Activated CD8-positive, alpha-beta memory T cell treated with anti-CD3 and anti-CD28 coated beads, Interleukin-2, amount 50 U/mL, for 4 hours (primary cell): ENCODE results near the gene TAS1R1.

Source experiments
- DNase-seq: peaks from one replicate; pipeline ENCODE4 v3.0.0-alpha.2; 2020

TAS1R1 gene

GRCh38 chr1:6554907-6555778 lies at the start of gene TAS1R1:
TAS1R1 (plus strand) TSS chr1:6555307; CDS start chr1:6555374, 67 bp downstream.
- DNase-seq = no peak

DNA sequence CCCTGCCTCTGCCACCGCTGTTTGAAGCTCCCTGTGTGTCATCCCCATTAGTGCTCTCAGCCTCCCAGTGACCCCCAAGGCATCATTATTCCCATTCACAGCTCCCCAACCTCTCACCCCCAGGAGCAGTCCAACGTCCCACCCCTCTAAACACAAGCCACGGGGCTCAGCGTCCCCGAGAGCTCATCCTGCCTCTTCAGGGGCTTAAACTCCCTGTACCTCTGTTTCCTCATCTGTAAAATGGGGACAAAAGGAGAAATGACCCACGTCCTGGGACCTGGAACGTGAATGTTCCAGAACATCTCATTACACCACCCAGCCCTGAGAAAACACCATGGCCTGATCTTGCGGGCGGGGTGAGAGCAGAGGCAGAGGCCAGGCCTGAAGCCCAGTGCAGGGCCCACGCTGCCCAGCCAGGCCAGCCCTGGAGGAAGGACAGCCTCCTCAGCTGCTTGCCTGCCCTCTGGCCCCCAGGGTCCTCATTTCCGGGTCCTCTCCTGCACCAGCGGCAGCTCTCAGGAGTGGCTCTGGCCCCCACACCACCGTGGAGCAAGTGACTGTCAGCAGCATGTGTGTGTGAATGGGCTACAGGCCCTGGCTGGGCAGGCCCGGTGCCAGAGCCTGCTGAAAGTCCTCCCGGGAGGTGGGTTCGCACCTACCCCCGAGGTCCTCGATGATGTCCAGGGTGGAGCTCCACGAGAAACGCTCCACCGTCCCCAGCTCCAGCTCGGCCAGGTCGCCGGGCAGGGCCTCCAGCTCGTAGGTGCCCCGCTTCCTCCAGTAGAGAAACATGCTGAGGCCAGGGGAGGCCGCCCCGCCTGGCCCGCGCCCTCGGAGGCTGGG lies 49.5 kb upstream of the TAS1R1 start:
- no peak for DNase-seq

DNA sequence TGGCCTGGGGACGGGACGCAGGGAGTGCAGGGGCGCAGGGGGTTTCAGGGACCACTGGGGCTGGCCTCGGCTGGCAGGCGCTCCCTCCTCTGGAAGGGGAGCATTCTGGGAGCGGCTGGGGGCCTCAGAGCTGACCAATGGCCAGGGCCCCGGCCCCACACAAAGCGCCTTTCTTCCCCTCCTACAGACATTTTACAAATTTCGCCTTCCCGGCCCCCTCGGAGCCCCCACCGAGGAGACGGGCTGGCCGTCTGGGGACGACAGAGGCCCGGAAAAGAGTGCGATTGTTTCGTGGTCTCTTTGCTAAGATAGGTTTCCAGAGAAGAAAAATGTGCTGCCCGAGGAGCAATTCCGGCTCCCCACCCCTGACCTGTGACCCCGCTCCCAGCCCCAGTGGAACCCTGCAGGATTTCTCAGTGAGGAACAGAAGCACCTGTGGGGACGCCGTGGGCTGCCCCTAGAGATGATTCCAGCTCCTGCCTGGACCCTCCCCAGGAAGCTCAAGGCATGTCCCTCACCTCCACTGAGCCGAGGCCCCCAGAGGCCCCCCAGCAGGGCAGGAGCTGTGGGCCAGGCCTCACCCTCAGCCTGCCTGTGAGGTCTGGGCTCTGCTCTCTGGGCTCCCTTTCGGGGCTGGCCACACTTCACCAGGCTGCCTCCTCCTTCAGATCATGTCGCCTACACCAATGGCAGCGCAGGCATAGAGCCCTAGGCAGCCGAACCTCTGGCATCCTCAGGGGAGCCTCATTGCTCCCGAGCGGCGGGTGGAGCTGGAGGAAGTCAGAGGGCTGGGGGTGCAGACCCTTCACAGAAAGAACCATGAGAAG lies 48.7 kb upstream of the TAS1R1 start:
- no peak for DNase-seq

DNA sequence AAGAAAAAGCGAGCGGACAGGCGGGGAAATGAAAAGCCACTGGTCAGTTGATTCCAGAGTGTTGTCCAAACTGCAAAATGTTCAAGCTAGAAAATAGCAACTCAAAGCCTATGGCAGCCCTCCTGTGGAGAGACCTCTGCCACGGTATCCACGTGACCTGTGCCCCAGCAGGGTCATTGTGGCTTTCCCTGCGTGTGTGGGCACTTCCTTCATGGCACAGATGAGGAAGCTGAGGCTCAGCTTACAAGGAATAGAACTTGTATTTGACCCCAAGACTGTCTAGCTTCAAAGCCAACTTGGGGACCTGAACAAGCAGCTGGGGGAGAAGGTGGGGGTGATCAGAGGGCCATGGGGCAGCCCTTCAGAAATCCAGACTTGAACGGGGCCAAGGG lies 48.1 kb upstream of the TAS1R1 start:
- no peak for DNase-seq

DNA sequence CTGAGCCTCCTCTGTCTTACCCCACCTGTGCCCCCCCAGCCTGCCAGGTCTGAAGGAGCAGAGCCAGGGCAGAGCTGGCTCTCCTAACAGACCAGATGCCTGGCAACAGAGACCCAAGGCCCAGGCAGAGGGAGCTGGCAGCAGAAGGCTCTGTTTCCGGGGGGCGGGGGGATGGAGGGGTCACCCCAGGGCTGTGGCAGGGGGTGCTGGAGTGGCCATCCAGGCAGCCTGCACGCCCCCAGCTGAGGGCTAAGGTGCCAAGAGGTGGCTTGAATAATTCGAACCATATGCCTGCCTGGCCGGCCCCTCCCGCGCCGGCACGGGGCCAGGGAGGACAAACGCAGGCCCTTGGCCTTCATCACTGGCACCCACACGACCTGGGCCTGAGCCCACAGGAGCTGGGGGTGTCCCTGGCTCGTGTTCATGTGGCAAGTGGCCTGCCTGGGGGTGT lies 47.6 kb upstream of the TAS1R1 start:
- no peak for DNase-seq

DNA sequence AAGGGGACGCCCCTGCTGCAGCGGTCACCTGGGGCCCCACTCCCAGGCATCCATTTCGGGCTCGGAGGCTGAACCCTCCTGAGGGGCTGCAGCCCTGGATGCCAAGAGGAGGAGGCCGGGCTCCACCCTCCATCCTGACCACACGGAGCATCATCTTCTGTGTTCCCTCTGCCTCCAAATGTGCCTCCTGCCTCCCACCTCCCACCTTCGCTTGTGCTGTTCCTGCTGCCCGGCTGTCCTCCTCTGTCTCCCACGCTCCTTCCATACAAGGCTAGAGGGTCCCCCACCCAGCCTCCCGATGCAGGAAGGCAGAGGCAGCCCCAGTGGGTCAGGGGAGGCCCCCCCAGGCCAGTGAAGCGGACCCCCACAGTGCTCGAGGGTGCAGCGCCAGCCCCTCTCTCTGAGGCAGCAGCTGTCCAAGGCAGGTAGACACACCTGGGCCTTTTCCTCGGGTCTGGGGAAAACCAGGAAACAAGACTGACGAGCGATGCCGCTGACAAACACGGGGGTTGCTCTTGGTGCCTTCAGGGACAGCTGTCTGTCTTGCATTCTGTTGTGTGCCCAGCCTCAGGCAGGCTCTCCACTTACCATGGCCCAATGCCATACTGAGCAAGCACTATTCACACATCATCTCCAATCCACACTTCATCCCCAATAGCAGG lies 46.8 kb upstream of the TAS1R1 start:
- DNase-seq = no peak

GRCh38 chr1:6508816-6509189 lies 46.3 kb upstream of the TAS1R1 start:
- no peak for DNase-seq

GRCh38 chr1:6509220-6509918 lies 45.7 kb upstream of the TAS1R1 start:
- no peak for DNase-seq

DNA sequence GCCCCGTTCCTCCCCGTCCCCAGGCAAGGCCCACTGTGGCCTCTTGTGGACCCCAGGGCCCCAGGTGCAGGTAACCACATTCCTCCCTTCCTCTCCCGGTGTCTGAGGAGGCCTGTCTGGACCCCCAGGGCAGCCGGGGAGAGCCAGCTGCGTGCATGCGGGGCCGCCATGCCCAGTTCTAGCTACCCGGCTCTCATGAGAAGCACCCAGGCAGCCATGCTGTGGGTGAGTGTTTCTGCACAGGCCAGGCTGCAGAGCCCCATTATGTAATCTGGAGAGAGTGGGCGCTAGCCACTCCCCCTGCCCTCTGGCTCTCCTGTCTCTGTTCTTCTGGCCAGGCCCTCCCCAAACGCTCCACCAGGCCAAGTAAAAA lies 45.2 kb upstream of the TAS1R1 start:
- DNase-seq = no peak

DNA sequence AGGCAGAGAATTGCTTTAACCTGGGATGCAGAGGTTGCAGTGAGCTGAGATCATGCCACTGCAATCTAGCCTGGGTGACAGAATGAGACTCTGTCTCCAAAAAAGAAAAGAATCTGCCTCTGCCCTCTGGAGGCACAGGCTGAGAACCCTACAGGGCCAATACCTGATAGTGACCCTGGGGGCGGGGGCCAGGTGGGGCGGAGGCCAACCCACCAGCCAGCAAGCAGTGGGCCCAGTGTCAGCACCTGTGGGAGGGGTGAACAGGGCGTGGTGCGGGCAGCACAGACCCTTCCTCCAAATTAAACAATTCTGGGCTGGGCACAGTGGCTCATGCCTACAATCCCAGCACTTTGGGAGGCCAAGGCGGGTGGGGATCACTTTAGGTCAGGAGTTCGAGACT lies 44.6 kb upstream of the TAS1R1 start:
- no peak for DNase-seq

GRCh38 chr1:6511056-6511455 lies 44.1 kb upstream of the TAS1R1 start:
- DNase-seq = no peak

GRCh38 chr1:6511561-6512244 lies 43.4 kb upstream of the TAS1R1 start:
- DNase-seq = no peak

DNA sequence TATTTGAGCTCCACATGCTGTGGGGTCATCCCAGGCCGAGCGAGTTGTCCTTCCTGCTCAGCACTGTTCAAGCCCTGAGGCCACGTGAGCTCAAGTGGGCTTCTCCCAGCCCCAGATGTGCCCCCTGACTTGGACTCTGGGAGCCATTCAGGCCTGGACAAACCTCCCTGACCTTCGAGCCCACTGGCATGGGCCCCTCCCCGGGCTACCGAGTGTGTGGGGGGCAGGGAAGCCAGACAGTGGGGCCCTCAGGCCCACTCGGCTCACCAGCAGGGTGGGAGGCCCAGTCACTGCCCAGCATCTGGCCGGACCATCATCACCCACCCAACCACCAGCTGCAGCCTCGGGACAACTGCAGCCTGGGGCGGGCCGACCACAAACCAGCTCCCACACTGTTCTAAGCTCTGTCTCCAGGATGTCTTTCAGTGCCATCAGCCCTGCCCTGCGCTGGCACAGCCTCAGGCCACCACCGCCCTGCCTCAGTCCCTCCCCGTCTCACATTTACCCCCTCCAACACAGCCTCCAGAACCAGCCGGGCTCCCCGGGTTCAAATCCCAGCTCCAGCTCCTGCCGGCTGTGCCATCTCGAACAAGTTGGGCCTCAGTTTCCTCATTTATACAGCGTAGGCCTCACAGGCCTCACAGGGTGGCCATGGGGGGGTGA lies 42.7 kb upstream of the TAS1R1 start:
- no peak for DNase-seq

GRCh38 chr1:6512908-6513280 lies 42.2 kb upstream of the TAS1R1 start:
- no peak for DNase-seq

DNA sequence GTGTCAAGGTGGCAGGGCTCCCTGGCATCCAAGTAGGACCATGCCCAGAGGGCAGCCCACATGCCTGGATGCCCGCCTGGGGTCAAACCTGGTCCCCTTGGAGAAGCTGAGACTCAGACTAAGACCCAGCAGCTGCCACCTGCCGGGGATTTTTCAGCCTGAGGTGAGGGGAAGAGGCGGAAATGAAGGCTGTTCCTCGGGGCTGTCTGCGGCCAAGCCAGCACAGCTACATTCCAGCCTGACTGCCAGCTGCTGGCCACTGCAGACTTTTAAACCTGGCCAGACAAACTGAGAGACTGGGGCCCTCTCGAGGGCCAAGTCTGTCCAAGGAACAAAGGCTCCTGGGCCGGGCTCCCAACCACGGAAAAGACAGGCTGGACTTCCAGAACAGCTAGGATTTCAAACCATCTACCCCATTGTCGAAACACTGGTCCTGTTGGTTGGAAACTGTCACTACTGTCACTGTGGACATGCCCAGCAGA lies 41.7 kb upstream of the TAS1R1 start:
- DNase-seq = no peak

- DNase-seq = no peak
Observed at GRCh38 chr1:6515771-6516170, 39.3 kb upstream of the TAS1R1 start.

- no peak for DNase-seq
Observed at GRCh38 chr1:6517435-6517851, 37.7 kb upstream of the TAS1R1 start.

DNA sequence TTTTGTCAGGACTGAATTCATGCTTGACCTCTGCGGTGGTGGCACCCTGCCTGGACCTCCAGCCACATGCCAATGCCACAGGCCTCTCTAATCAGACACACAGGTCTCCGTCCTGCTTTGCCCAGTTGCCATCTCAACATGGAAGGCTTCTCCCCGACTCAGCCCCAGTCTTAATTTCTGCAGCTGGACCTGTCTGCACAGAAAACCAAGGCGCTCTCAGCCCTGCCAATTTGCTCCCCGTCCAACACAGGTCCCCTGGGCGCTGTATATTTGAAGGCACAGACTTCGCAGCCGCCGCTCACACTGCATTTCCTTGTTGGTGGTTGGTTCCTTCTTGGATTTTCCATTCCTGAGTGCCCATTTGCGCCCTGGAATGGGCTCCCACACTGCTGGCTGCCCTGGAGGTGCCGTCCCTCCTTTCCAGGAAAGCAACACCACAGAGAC lies 35.6 kb upstream of the TAS1R1 start:
- DNase-seq = no peak

GRCh38 chr1:6519935-6520671 lies 35.0 kb upstream of the TAS1R1 start:
- DNase-seq = no peak

- no peak for DNase-seq
Observed at GRCh38 chr1:6521536-6521935, 33.6 kb upstream of the TAS1R1 start.
